Stimulated activated CD4-positive, alpha-beta T cell treated with anti-CD3 and anti-CD28 coated beads, TNF-alpha, amount 100 ng/mL, for 24 hours (primary cell): ENCODE data around the gene ARFRP1.

Source experiments
- DNase-seq, 3 experiments: peaks; one replicate each; pipeline ENCODE4 v3.0.0-alpha.2; 2020; ENCODE audit warnings: low read depth in 3 of 3

The ARFRP1 gene

GRCh38 chr20:63690898-63691710 is 16.7 kb downstream of the ARFRP1 start:
- no peak for DNase-seq

GRCh38 chr20:63690003-63690897 is 17.5 kb downstream of the ARFRP1 start:
- no peak for DNase-seq

- DNase-seq = no peak
Observed at GRCh38 chr20:63689046-63690002, 18.5 kb downstream of the ARFRP1 start.

- no peak for DNase-seq
Observed at GRCh38 chr20:63688228-63689045, 19.3 kb downstream of the ARFRP1 start.

- no peak for DNase-seq
Observed at GRCh38 chr20:63687419-63688178, 20.2 kb downstream of the ARFRP1 start.

- DNase-seq = peak; percentile 27 to 63 (median 34)
Observed at GRCh38 chr20:63686492-63687321, 21.1 kb downstream of the ARFRP1 start.

GRCh38 chr20:63686094-63686491 is 21.7 kb downstream of the ARFRP1 start:
- DNase-seq = no peak

GRCh38 chr20:63685269-63686026 is 22.3 kb downstream of the ARFRP1 start:
- DNase-seq = no peak

- no peak for DNase-seq
Observed at GRCh38 chr20:63682384-63683139, 25.2 kb downstream of the ARFRP1 start.

- DNase-seq = no peak
Observed at GRCh38 chr20:63681609-63682142, 26.1 kb downstream of the ARFRP1 start.

GRCh38 chr20:63680857-63681608 is 26.7 kb downstream of the ARFRP1 start:
- no peak for DNase-seq

- DNase-seq = no peak
Observed at GRCh38 chr20:63680427-63680826, 27.3 kb downstream of the ARFRP1 start.

GRCh38 chr20:63679799-63680305 is 27.9 kb downstream of the ARFRP1 start:
- DNase-seq = no peak

- no peak for DNase-seq
Observed at GRCh38 chr20:63678667-63679465, 28.9 kb downstream of the ARFRP1 start.

GRCh38 chr20:63678071-63678470 is 29.7 kb downstream of the ARFRP1 start:
- no peak for DNase-seq
